Karpas-422 (cell line): ENCODE measurements around the gene C11orf54. TPM values are rescaled to one million over a fixed set of nuclear protein-coding genes. Genes with fewer than 3 reads are reported as not detected.

Source experiments
- DNase-seq: peaks from one replicate; pipeline ENCODE4 v3.0.0-alpha.2; 2015
- H2AFZ ChIP-seq: fragments of 200-600 bp; sonication (generic); 2 replicates; pipeline ENCODE4 v1.6.1; 2014; ENCODE audit warnings: antibody characterized with exemption, low read length, mixed read lengths
- H3K27ac ChIP-seq: fragments of 200-600 bp; sonication (generic); 2 replicates; pipeline ENCODE4 v1.5.1; 2014; ENCODE audit warnings: mild to moderate bottlenecking, low read length, moderate library complexity
- H3K27me3 ChIP-seq: fragments of 200-600 bp; sonication (generic); 2 replicates; pipeline ENCODE4 v1.6.1; 2014; ENCODE audit warnings: low read length, mixed read lengths
- H3K36me3 ChIP-seq: fragments of 200-600 bp; sonication (generic); 2 replicates; pipeline ENCODE4 v1.6.1; 2014; ENCODE audit warnings: low read length, mixed read lengths; ENCODE audit not compliant: insufficient read depth
- H3K4me1 ChIP-seq: fragments of 200-600 bp; sonication (generic); 2 replicates; pipeline ENCODE4 v1.6.1; 2014; ENCODE audit warnings: mild to moderate bottlenecking, low read length, mixed read lengths
- H3K4me2 ChIP-seq: fragments of 200-600 bp; sonication (generic); 2 replicates; pipeline ENCODE4 v1.6.1; 2014; ENCODE audit warnings: low read length, low read depth, mild to moderate bottlenecking; ENCODE audit not compliant: poor library complexity, severe bottlenecking
- H3K4me3 ChIP-seq: fragments of 200-600 bp; sonication (generic); 2 replicates; pipeline ENCODE4 v1.5.1; 2014; ENCODE audit warnings: mild to moderate bottlenecking, antibody characterized with exemption, low read length, mixed read lengths
- H3K79me2 ChIP-seq: fragments of 200-600 bp; sonication (generic); 2 replicates; pipeline ENCODE4 v1.6.1; 2014; ENCODE audit warnings: mild to moderate bottlenecking, low read length, mixed read lengths
- H3K9ac ChIP-seq: fragments of 200-600 bp; sonication (generic); 2 replicates; pipeline ENCODE4 v1.6.0; 2014; ENCODE audit warnings: low read length
- H3K9me2 ChIP-seq: fragments of 200-600 bp; sonication (generic), shearing (Covaris generic); replicated peaks from 2 replicates; pipeline ENCODE4 v1.6.0; 2014; ENCODE audit warnings: mild to moderate bottlenecking, low read length, moderate library complexity; ENCODE audit not compliant: insufficient read depth
- H3K9me3 ChIP-seq: fragments of 300-700, 200-600 bp; sonication (generic); 2 replicates; pipeline ENCODE4 v1.6.1; 2014; ENCODE audit warnings: low read length, mixed read lengths
- H4K20me1 ChIP-seq: fragments of 200-600 bp; sonication (generic); 2 replicates; pipeline ENCODE4 v1.6.1; 2014; ENCODE audit warnings: mild to moderate bottlenecking, antibody characterized with exemption, low read length, low read depth; ENCODE audit not compliant: insufficient read depth
- total RNA-seq: library from RNA; depleted of rRNA; stranded (reverse); fragments of >200 nt; shearing (Covaris generic); gene quantifications from 2 replicates; pipeline ENCODE4 v1.2.3, GENCODE V29; 2014; ENCODE audit warnings: low replicate concordance; rRNA removed

Gene C11orf54
- total RNA-seq = 44.0 and 81.4 TPM in 2 replicates

DNA sequence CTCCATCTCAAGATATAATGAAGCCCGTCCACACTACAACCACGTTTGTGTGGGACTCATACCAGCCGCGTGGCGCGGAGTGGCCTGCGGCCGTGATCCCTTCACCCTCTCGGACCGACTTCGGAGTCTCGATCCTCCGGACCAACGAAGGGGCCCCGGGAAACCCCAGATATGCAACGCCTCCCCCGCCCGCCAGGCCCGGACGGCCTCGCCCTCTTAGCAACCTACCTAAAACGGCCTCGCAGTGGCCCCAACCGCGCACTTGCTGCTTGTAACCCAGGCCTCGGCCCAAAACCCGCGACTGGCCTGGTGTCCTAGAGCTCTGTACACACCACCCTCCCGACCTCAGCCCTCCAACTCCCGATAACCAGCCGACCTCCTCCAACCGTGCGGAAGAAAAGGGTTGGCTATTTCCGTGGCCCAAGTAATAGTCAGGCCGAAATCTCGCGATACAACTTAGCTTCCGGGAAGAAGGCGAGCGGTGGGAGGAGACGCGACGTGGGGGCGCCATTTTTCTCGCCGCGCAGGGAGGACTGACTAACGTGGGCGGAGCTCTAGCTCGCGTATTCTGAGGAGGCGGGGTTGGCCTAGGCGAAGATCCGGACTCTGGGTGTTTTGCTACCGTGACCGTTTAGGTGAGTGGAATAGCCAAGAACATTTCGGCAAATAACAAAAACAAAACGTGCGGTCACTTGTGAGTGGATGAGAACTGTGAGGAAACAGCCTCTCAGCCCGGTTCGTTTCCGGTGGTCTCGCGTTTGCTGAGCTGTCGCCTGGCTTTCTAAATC is at the start of gene C11orf54, which contains the start of gene TAF1D:
Gene C11orf54 (plus strand): TSS at position 579 of the 788 bp plus-strand sequence. CDS start 5,722 bp downstream, outside the sequence.
Gene TAF1D (minus strand): TSS at position 402 of the 788 bp plus-strand sequence. CDS start 2,191 bp downstream, outside the sequence.
- Histone ChIP-seq H3K27ac (peak within 1 kb of the TSS; percentile 85), H3K4me2 (peak within 1 kb of the TSS; percentile 92), H3K4me3 (peak within 1 kb of the TSS; percentile 79), H4K20me1 (peaks cover 44% of the 10 kb centered on the region), H2AFZ (peak within 1 kb of the TSS; percentile 97), H3K9me2 (no peaks in the 10 kb centered on the region), H3K79me2 (peaks cover 90% of the 10 kb centered on the region), H3K36me3 (peaks cover 54% of the 10 kb centered on the region), H3K9ac (peak within 1 kb of the TSS; percentile 85), H3K27me3 (no peaks in the 10 kb centered on the region), H3K4me1 (peaks cover 44% of the 10 kb centered on the region), H3K9me3 (no peaks in the 10 kb centered on the region)
- peak; percentile 100 for DNase-seq

DNA sequence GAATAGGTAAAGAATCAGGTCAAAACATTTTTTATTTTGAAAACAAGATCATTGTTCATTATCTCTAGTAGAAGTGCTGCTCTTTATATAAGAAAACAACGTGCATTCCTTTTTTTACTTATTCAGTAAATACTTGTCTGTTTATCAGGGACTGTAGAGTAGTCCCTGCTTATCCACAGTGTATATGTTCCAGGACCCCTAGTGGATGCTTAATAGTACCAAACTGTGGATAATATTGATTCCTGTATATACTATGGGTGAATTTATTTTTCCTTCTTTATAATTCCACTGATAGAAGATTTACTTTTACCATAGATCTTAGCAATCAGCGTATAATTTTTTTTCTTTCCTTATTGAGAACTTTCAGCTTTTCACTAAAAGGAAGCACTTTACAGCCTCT is 47.4 kb upstream of the C11orf54 start:
- H3K9me3 ChIP-seq = no peaks in the 10 kb centered on the region
- no peaks in the 10 kb centered on the region for H3K4me1 ChIP-seq
- no peak overlapping the region for H3K4me2 ChIP-seq
- no peak overlapping the region for H3K27ac ChIP-seq
- no peaks in the 10 kb centered on the region for H3K9me2 ChIP-seq
- no peak overlapping the region for H3K9ac ChIP-seq
- H4K20me1 ChIP-seq = no peaks in the 10 kb centered on the region
- H2AFZ ChIP-seq = no peak overlapping the region
- H3K36me3 ChIP-seq = peaks cover 79% of the 10 kb centered on the region
- H3K27me3 ChIP-seq = no peaks in the 10 kb centered on the region
- no peak for DNase-seq
- no peak overlapping the region for H3K4me3 ChIP-seq
- H3K79me2 ChIP-seq = peaks cover 24% of the 10 kb centered on the region

- no peak overlapping the region for H3K4me3 ChIP-seq
- no peaks in the 10 kb centered on the region for H3K9me3 ChIP-seq
- H3K36me3 ChIP-seq = peaks cover 79% of the 10 kb centered on the region
- H3K4me1 ChIP-seq = no peaks in the 10 kb centered on the region
- H3K4me2 ChIP-seq = no peak overlapping the region
- no peaks in the 10 kb centered on the region for H3K27me3 ChIP-seq
- H2AFZ ChIP-seq = no peak overlapping the region
- no peak overlapping the region for H3K9ac ChIP-seq
- DNase-seq = no peak
- H4K20me1 ChIP-seq = no peaks in the 10 kb centered on the region
- H3K27ac ChIP-seq = no peak overlapping the region
- no peaks in the 10 kb centered on the region for H3K9me2 ChIP-seq
- H3K79me2 ChIP-seq = peaks cover 24% of the 10 kb centered on the region
Measured at GRCh38 chr11:93694557-93694956, 46.9 kb upstream of the C11orf54 start.

- no peak overlapping the region for H3K4me2 ChIP-seq
- no peak overlapping the region for H3K27ac ChIP-seq
- no peaks in the 10 kb centered on the region for H3K9me2 ChIP-seq
- DNase-seq = no peak
- H3K9ac ChIP-seq = no peak overlapping the region
- no peak overlapping the region for H3K4me3 ChIP-seq
- peaks cover 79% of the 10 kb centered on the region for H3K36me3 ChIP-seq
- H3K4me1 ChIP-seq = no peaks in the 10 kb centered on the region
- no peaks in the 10 kb centered on the region for H3K27me3 ChIP-seq
- no peak overlapping the region for H2AFZ ChIP-seq
- peaks cover 45% of the 10 kb centered on the region for H3K79me2 ChIP-seq
- no peaks in the 10 kb centered on the region for H3K9me3 ChIP-seq
- H4K20me1 ChIP-seq = no peaks in the 10 kb centered on the region
Measured at GRCh38 chr11:93697611-93698010, 43.9 kb upstream of the C11orf54 start.

DNA sequence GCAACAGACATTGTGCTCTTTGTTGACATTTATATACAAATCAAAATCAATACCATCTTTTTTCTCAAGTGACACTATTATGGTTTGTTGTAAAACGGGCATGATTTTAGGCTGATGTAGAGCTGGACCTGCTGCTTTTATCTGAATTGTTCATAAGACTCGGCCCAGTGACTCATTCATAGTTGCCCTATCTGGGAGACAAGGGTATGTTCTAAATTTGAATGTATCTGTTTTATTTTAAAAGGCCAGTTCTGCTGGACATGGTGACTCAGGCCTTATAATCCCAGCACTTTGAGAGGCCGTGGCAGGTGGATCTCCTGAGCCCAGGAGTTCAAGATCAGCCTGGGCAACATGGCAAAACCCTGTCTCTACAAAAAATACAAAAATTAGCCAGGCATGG is 40.6 kb upstream of the C11orf54 start:
- Histone ChIP-seq H2AFZ (no peak overlapping the region), H3K4me3 (no peak overlapping the region), H3K4me1 (no peaks in the 10 kb centered on the region), H3K27me3 (no peaks in the 10 kb centered on the region), H3K9ac (no peak overlapping the region), H4K20me1 (no peaks in the 10 kb centered on the region), H3K27ac (no peak overlapping the region), H3K79me2 (peaks cover 52% of the 10 kb centered on the region), H3K4me2 (no peak overlapping the region), H3K9me2 (no peaks in the 10 kb centered on the region), H3K36me3 (peaks cover 89% of the 10 kb centered on the region), H3K9me3 (no peaks in the 10 kb centered on the region)
- no peak for DNase-seq

GRCh38 chr11:93704237-93704636 is 37.2 kb upstream of the C11orf54 start:
- Histone ChIP-seq H3K9ac (no peak overlapping the region), H3K36me3 (peaks cover 87% of the 10 kb centered on the region), H3K9me3 (peaks cover 10% of the 10 kb centered on the region), H3K4me1 (no peaks in the 10 kb centered on the region), H3K9me2 (no peaks in the 10 kb centered on the region), H3K79me2 (peaks cover 76% of the 10 kb centered on the region), H3K4me3 (no peak overlapping the region), H3K27me3 (no peaks in the 10 kb centered on the region), H3K4me2 (no peak overlapping the region), H3K27ac (no peak overlapping the region), H4K20me1 (no peaks in the 10 kb centered on the region), H2AFZ (no peak overlapping the region)
- peak; percentile 63 for DNase-seq

GRCh38 chr11:93710239-93710638 is 31.2 kb upstream of the C11orf54 start:
- no peak overlapping the region for H3K4me3 ChIP-seq
- no peak overlapping the region for H3K4me2 ChIP-seq
- no peak overlapping the region for H2AFZ ChIP-seq
- H4K20me1 ChIP-seq = no peaks in the 10 kb centered on the region
- peaks cover 95% of the 10 kb centered on the region for H3K79me2 ChIP-seq
- no peaks in the 10 kb centered on the region for H3K9me2 ChIP-seq
- H3K9ac ChIP-seq = no peak overlapping the region
- no peak for DNase-seq
- no peak overlapping the region for H3K27ac ChIP-seq
- H3K36me3 ChIP-seq = peaks cover 83% of the 10 kb centered on the region
- no peaks in the 10 kb centered on the region for H3K4me1 ChIP-seq
- H3K9me3 ChIP-seq = peaks cover 21% of the 10 kb centered on the region
- no peaks in the 10 kb centered on the region for H3K27me3 ChIP-seq

- no peaks in the 10 kb centered on the region for H4K20me1 ChIP-seq
- peaks cover 81% of the 10 kb centered on the region for H3K36me3 ChIP-seq
- peaks cover 21% of the 10 kb centered on the region for H3K9me3 ChIP-seq
- no peaks in the 10 kb centered on the region for H3K9me2 ChIP-seq
- no peaks in the 10 kb centered on the region for H3K27me3 ChIP-seq
- no peak overlapping the region for H2AFZ ChIP-seq
- no peak overlapping the region for H3K4me2 ChIP-seq
- no peak overlapping the region for H3K9ac ChIP-seq
- no peak overlapping the region for H3K27ac ChIP-seq
- peaks cover 7% of the 10 kb centered on the region for H3K4me1 ChIP-seq
- DNase-seq = no peak
- no peak overlapping the region for H3K4me3 ChIP-seq
- peaks cover 94% of the 10 kb centered on the region for H3K79me2 ChIP-seq
Measured at GRCh38 chr11:93712678-93713077, 28.8 kb upstream of the C11orf54 start.
